HG02759 (cell line): ENCODE measurements around the gene ACBD4.

Source experiments
- ATAC-seq: cut with Tn5 transposase; IDR thresholded peaks from one replicate; pipeline ENCODE4 v1.9.1; 2021; ENCODE audit warnings: mild to moderate bottlenecking, moderate library complexity; ENCODE audit not compliant: unreplicated experiment

ACBD4 gene

GRCh38 chr17:45149669-45150664 lies 14.5 kb downstream of the ACBD4 start:
- no peak for ATAC-seq

- no peak for ATAC-seq
Measured at GRCh38 chr17:45150911-45151809, 15.7 kb downstream of the ACBD4 start.

DNA sequence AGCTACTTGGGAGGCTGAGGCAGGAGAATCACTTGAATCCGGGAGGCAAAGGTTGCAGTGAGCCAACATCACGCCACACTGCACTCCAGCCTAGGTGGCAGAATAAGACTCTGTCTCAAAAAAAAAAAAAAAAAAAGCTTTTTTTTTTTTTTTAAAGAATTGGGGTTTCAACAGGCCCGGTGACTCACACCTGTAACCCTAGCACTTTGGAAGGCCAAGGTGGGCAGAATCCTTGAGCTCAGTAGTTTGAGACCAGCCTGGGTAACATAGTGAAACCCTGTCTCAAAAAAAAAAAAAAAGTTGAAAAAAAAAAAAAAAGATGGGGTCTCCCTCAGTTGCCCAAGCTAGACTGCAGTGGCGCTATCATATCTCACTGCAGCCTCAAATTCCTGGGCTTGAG lies 19.5 kb downstream of the ACBD4 start:
- no peak for ATAC-seq

DNA sequence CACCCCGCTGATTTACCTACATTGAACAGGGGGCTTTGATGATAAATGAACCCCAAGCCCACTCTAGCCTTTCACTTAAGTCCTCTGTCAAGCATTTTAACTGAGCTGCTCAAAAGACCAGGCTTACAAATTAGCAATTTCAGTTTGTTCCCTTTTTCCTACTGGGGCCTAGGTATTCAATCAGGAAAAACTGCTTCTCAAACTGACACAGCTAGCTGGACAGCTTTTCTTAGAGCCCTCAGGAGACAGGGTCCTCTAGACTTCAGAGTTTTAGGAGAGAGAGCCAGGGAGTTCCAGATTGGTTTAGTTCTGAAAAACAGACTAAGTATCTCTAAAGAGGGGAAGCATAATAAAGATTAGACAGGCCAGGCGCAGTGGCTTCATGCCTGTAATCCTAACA lies 20.0 kb downstream of the ACBD4 start:
- no peak for ATAC-seq

GRCh38 chr17:45156242-45156641 lies 20.8 kb downstream of the ACBD4 start:
- ATAC-seq, result no peak

DNA sequence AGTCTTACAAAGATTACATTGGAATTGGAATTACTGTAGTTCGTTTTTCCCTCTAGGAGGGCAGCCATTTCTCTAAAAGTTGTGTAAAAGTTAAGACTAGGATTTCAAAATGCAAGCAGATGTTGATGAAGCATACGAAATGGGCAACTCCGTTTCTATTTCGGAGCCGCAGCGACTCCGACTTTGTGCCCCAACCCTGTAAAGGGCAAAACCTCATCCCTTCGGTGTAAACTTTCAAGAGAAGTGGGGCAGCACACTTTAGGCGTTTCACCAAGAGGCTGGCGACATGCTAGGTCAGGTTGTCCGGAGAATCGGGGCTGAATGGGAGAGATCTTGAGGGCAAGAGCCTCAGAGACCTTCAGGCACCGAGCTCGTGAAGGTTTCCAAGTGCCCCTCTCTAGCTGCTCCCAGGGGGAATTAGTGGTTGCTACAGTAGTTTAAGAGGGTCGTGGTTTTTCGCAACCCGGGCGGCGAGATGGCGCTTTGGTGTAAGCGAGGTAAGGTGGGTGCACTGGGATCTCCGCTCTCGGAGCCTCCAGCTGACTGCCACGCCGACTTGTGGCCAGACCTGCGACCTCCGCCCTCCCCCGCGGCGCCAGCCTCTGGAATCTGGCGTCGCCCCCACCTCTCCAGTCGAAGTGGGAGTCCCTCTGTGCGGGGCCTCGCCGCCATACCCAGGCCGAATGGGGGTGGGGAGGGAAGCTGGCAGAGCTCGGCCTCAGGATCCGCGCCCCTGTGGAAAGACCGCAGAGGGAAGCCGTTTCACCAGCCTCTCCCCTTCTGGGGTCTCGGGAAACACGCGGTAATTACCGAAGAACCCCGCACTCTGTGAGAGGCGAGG lies 25.2 kb downstream of the ACBD4 start:
- ATAC-seq, result peak; percentile 22

- ATAC-seq, result peak; percentile 90
Measured at GRCh38 chr17:45161288-45162024, 26.0 kb downstream of the ACBD4 start, which contains the start of gene HEXIM2. TSS of gene HEXIM2 (plus strand) at chr17:45161875. CDS start at chr17:45162794, 919 bp downstream.

GRCh38 chr17:45162025-45162687 lies 26.7 kb downstream of the ACBD4 start:
- ATAC-seq, result no peak

DNA sequence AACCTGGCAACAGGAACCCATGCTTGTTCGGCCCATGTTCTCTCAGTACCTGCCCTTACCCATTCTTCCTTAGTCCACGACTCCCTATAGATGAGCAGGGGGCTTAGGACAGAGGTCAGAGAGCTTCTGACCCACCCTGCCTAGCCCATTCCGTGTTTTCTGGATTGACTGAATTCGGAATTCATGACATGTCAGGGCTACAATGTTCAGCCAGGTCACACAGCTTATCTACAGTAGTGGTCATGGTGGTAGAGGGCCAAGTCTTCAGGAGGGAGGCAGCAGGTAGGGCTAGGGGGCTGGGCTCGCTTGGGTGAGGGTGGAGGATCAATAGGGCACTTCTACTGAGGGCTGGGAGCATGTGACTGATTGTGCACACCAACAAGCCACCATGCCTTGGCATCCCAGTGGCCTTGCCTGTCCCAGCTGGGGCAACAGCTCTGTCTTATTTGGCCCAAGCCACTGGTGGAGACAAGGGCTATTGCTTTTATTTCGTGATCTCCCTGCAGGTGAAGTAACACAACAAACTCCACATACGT lies 29.3 kb downstream of the ACBD4 start:
- ATAC-seq, result no peak

- ATAC-seq, result no peak
Measured at GRCh38 chr17:45168991-45169752, 33.7 kb downstream of the ACBD4 start.

DNA sequence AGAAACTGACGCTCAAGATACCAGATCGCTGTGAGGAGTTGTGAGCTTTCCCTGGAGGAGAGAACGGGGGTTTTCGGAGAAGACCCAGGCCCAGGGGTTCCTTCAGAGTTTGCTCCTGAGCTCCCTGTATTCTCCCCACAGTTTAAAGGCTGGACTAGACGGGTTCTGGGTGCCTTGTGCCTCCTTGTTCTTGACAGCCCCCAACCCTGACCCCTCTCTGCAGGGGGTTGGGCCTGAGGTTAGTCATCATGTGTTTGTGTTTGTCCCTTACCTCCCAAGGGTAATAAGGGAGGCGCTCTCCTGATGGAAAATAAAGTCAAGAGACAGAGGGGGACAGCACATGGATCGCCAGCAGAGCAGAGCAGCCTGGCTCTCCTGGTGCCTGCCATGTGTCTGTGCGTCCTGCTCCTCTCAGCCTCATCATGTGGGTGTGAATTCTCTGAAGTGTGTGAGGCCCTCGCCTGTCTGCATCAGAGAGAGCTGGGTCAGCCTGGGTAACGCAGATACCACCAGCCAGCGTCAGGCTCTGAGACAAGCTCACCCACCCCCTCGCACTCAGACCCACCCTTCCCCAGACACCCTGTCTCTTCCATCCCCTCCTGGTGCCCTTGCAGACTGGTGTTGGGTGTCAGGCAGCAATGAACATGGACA lies 34.9 kb downstream of the ACBD4 start:
- ATAC-seq, result no peak

DNA sequence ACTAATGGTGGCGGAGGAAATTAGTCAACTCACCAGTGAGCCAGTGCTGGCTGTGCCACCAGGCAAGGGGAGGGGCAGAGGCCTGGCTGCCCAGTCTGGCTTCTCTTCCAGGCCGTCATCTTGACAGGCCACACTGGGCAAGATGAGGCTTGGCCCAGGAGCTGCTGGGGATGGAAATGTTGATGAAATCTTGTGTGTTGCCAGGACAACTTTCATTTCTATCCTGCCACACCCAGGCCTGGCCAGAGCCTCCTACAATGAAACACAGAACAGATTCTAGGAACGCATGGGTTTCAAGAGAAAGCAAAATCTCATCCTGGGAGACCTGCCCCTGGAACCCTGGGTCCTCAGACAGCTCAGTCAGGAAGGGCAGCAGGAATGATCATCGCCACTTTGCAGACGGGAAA lies 35.4 kb downstream of the ACBD4 start:
- ATAC-seq, result no peak

GRCh38 chr17:45171338-45172231 lies 36.1 kb downstream of the ACBD4 start:
- ATAC-seq, result no peak

GRCh38 chr17:45172232-45172540 lies 36.7 kb downstream of the ACBD4 start:
- ATAC-seq, result no peak

- ATAC-seq, result peak; percentile 63
Measured at GRCh38 chr17:45172541-45173286, 37.2 kb downstream of the ACBD4 start.

DNA sequence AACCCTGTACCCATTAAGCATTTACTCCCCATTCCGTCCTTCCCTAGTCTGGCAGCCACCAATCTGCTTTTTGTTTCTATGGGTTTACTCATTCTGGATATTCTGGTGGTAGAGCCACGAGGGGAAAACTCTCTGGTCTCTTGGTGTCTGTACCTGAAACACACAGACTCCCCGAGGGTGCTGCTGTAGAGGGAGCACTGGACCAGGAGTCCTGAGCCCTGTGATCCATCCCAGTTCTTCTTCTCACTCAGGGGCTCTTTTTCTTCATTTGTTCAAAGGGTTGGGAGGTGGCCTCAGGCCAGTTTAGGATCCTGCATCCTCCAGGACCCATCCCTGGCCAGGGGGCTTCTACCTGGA lies 40.2 kb downstream of the ACBD4 start:
- ATAC-seq, result no peak
